LNCAP (cell line): ENCODE measurements around the gene LCLAT1.

ENCODE experiments used
- TF ChIP-seq, protein P1 (sequence below): fragments of 450-650 bp; IDR thresholded peaks from 2 replicates; pipeline ENCODE4 v1.5.1; 2017; ENCODE audit warnings: mild to moderate bottlenecking

LCLAT1 gene

DNA sequence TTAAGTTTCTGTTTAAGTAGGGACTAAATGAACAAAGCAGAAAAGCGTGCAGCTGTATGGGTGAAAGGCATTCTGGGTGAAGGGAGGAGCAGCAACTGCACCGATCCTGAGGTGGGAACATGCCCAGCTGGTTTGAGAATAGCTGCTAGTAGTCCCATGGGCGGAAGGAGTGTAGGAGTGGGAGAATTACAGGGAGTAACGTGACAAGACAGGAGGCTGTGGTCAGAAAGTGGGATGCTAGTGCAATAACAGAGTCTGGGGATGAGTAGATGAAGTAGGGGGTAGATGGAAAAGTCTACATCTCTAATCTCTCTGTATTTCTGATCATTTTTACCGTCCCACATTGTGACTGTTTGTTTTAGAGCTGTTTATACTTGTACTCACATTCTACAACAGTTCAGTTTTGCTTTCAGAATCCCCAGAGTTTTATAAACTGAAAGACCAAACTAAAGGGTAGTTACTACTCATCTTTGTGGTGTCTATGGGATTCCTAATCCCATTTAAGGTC lies 118.9 kb downstream of the LCLAT1 start:
- TF ChIP-seq, protein P1, sequence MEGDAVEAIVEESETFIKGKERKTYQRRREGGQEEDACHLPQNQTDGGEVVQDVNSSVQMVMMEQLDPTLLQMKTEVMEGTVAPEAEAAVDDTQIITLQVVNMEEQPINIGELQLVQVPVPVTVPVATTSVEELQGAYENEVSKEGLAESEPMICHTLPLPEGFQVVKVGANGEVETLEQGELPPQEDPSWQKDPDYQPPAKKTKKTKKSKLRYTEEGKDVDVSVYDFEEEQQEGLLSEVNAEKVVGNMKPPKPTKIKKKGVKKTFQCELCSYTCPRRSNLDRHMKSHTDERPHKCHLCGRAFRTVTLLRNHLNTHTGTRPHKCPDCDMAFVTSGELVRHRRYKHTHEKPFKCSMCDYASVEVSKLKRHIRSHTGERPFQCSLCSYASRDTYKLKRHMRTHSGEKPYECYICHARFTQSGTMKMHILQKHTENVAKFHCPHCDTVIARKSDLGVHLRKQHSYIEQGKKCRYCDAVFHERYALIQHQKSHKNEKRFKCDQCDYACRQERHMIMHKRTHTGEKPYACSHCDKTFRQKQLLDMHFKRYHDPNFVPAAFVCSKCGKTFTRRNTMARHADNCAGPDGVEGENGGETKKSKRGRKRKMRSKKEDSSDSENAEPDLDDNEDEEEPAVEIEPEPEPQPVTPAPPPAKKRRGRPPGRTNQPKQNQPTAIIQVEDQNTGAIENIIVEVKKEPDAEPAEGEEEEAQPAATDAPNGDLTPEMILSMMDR, result no peak

GRCh38 chr2:30566631-30567030 lies 119.6 kb downstream of the LCLAT1 start:
- TF ChIP-seq, protein P1, result no peak

- TF ChIP-seq, protein P1, result no peak
Measured at GRCh38 chr2:30567317-30567716, 120.3 kb downstream of the LCLAT1 start.

DNA sequence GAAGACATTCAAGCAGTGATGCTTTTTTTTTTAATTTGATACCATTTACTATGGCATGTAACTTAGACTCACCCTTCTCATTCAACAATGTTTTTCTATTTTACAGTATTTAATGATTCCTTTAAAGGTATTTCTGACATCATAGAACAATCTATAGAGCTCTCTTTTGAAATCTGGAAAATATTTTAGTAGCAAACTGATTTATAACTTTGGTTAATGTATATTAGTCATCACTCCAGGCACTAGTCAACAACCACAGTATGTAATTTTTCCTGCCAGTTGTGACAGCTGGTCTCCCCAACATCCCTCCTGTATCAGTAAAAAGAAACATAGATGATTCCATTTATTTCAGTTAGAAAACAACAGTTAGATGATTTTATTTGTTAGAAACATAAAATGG lies 122.9 kb downstream of the LCLAT1 start:
- TF ChIP-seq, protein P1, result no peak

DNA sequence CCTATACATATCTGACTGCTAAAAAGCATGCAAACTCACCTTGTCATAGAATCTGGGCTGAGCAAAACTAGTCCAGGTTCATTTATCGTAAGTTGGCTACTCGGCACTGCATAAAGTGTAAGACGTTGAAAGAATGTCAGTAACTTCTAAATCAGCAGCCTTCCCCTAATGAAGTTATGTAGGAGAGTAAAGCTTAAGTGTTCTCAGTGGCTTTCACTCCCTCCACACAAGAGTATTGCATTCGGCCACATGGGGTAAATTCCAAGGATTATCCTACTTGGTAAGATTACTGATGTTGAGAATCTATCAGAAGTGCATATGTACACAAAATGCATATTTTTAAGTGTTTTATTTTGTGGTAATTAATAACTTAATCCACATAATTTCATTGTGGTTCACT lies 130.1 kb downstream of the LCLAT1 start:
- TF ChIP-seq, protein P1, result no peak

DNA sequence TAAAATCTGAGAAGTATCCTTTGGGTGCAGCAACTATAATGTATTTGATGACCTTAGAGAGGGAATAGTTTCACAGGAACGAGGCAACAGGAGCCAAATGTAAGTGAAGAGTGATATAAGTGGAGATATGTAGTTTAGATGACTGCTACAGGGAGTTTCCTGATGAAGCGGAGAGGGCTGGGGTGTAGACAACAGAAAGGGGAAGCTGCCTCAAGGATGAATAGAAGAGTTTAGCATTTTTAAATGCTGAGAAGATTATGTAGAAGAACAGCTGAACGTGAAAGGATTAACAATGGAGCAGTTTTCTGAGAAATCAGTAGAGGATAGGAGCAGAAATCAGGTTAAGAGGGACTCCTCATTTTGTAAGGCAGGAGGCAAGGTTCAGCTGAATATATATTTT lies 133.3 kb downstream of the LCLAT1 start:
- TF ChIP-seq, protein P1, result no peak

DNA sequence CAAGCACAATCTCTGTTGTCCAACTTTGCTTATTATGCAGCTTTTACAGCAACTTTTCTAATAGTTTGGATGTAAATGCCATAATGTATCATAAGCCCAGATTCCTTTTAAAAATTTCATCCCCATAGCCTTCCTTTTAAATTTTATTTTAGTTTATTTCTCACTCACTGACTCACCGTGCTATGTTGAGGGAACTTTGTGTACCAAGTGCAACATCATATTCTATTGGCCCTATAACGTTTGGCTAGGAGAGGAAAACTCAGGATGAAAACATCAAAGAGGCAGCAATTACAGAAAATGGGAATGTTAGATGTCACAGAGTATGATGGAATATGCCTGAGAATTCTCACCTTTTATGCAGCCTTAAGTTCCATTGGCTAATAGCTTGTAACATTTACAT lies 135.5 kb downstream of the LCLAT1 start:
- TF ChIP-seq, protein P1, result no peak

GRCh38 chr2:30583204-30583749 lies 136.2 kb downstream of the LCLAT1 start:
- TF ChIP-seq, protein P1, result no peak
